Retinal pigment epithelial cell (primary cell): ENCODE data around the gene OXCT1.

Experiments used
- DNase-seq: peaks from one replicate; pipeline ENCODE4 v3.0.0-alpha.2; 2010; ENCODE audit warnings: low read depth
- H3K4me3 ChIP-seq: 2 replicates; pipeline ENCODE4 v1.5.1; 2011; ENCODE audit warnings: mild to moderate bottlenecking, low read length, control low read depth, moderate library complexity
- TF ChIP-seq, protein P1 (sequence below): conservative IDR thresholded peaks from 2 replicates; pipeline ENCODE4 v1.5.1; 2011; ENCODE audit warnings: low read depth, low read length, control low read depth, inconsistent platforms

OXCT1 gene

DNA sequence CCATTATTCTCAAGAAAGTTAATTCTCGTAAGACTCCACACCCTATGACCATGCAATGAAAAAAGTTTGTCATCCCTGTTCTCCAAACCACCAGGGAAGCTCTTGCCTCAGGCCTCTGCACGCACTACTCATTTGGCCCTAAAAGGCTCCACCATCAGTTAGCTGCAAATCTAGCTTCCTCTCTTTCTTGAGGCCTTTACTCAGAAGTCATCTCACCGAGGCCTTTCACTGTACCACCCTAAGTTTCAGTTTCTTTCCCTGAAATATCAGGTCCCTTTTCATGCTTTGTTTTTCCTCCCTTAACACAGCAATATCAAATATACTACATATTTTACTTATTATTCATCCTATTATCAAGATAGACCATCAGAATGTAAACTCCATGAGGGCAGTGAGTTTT is 39.1 kb downstream of the OXCT1 start:
- H3K4me3 ChIP-seq: no peak overlapping the region
- TF ChIP-seq, protein P1, sequence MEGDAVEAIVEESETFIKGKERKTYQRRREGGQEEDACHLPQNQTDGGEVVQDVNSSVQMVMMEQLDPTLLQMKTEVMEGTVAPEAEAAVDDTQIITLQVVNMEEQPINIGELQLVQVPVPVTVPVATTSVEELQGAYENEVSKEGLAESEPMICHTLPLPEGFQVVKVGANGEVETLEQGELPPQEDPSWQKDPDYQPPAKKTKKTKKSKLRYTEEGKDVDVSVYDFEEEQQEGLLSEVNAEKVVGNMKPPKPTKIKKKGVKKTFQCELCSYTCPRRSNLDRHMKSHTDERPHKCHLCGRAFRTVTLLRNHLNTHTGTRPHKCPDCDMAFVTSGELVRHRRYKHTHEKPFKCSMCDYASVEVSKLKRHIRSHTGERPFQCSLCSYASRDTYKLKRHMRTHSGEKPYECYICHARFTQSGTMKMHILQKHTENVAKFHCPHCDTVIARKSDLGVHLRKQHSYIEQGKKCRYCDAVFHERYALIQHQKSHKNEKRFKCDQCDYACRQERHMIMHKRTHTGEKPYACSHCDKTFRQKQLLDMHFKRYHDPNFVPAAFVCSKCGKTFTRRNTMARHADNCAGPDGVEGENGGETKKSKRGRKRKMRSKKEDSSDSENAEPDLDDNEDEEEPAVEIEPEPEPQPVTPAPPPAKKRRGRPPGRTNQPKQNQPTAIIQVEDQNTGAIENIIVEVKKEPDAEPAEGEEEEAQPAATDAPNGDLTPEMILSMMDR: no peak
- no peak for DNase-seq

DNA sequence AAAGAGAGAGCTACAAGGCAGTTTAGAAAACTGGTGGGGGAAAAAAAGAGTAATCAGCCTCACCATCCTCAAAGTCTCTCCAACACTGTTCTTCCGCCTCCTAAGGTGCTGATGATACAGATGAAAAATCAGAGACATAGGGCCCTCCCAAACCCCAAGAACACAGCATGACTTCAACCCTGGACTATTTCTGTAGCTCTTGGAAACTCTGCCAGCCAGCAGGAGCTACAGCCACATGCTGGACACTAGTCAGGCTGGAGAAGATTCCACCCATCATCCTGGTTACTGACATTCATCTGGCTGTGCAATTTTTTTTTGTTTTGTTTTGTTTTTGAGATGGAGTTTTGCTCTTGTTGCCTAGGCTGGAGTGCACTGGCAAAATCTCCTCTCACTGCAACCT is 42.4 kb downstream of the OXCT1 start:
- DNase-seq: no peak
- H3K4me3 ChIP-seq: no peak overlapping the region
- TF ChIP-seq, protein P1: no peak

DNA sequence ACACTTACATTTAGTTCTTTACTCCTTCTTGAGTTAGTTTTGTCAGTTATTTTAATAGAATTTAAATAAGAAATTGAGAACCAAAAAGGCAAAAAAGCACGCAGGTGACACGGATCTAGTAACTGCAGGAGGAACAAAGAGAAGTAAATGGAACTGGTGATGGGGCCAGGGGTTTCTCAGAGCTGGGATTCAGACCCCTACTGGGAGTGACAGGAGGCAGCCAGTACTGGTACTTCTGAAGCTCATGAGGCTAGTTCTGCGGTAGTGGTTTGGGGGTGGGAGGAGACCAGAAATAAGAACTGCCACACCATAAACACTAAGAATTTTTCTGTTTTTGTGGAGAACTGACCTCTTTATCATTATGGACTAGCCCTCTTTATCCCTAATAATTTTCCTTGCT is 48.2 kb downstream of the OXCT1 start:
- no peak for DNase-seq
- H3K4me3 ChIP-seq: no peak overlapping the region
- TF ChIP-seq, protein P1: no peak

DNA sequence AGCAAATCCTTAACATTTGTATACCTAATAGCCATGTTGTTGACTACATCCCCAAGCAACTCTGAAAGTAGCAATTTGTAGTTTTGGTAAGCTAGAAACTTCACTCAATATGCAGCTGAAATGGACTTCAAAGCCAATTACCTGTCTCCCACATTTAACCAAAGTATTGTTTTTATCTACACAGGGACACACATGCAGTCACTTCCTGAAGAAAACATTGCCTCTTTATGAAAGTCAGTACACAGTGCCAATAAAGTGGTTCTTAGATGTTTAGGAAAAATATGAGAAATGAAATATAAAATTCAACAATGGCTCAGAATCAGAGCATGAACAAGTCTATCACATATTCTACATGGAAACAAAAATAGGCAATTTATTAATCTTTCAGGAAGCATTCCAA is 49.2 kb downstream of the OXCT1 start:
- no peak overlapping the region for H3K4me3 ChIP-seq
- TF ChIP-seq, protein P1: no peak
- DNase-seq: no peak

DNA sequence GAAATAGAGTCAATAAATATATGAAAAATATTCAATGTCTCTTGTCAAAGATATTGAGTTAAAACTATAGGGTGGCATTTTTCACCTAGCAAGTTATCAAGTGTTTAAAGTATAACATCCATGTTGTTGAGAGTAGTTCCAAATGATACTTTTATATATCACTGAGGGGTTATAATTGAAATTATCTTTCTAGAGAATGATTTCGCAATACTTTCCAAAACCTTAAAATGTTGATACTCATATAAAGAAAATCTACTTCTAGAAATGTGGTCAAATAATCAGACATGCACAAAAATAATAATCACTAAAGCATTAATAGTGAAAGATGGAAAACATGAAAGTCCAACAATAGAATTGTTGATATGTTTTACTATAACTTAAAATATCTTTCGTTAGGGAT is 50.1 kb downstream of the OXCT1 start:
- DNase-seq: no peak
- H3K4me3 ChIP-seq: no peak overlapping the region
- TF ChIP-seq, protein P1: no peak

DNA sequence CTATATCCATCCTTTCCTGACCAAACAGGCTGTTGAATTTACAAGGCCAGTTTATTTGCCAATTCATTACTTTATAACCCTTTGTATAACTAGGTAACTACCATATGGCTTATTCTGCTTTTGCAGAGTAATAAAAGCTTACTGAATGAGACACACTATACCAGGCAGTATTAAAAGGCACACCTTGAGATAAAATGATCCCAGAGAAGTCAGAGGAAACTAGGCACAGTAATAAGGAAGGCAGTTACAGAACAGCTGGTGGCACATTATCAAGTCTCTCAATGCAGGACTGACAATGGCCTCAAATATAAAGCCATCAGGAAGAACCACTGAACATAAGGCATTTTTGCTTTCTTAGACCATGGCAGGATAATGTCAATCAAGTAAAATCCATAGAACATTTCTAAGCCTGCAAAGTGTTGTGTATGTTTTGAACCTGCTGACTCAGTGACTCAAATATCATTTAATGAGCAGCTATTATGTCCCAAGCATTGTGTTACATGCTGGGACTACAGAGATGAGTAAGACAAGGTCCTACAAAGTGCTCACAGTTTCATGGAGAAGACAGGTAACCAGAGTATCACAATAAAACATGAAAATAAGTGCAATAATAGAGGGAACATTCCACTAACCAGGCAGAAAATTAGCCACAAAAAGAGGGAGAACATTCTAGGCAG is 52.5 kb downstream of the OXCT1 start:
- H3K4me3 ChIP-seq: no peak overlapping the region
- DNase-seq: no peak
- TF ChIP-seq, protein P1: no peak

DNA sequence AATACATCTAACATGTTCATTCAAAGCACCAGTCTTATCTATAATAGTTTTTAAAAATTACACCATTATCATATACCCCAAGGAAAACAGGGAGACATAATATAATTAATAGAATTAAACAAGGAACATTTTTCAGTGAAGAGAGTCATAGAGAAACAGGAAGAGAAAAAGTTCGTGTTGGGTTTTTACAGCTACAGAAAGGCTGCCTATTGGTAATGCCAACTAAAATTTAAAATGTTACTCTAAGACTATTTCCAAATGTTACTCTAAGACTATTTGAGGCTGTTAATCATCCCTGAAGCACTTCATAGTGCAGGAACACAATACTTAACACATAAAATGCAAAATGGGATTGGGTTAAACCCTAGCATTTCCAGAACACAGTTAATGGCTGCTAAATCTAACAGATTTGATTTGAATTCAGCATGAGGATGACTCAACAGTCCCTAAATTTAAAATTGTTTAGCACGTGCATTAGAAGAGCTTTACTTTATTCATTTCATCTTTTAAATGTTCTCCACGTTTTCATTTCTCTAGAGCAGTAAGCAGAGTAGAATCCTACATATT is 54.5 kb downstream of the OXCT1 start:
- DNase-seq: no peak
- H3K4me3 ChIP-seq: no peak overlapping the region
- TF ChIP-seq, protein P1: no peak
